DMS53 (cell line): ENCODE data around the gene CARMIL3.
"Not testable (repeated sequence)": the region's sequence is repeated elsewhere in the genome, so short reads cannot be mapped to it uniquely, and the experiment has no call there.

ENCODE experiments used
- DNase-seq: peaks from one replicate; lab custom pipeline; 2025; lab: John Stamatoyannopoulos, UW

Gene CARMIL3, protein sequence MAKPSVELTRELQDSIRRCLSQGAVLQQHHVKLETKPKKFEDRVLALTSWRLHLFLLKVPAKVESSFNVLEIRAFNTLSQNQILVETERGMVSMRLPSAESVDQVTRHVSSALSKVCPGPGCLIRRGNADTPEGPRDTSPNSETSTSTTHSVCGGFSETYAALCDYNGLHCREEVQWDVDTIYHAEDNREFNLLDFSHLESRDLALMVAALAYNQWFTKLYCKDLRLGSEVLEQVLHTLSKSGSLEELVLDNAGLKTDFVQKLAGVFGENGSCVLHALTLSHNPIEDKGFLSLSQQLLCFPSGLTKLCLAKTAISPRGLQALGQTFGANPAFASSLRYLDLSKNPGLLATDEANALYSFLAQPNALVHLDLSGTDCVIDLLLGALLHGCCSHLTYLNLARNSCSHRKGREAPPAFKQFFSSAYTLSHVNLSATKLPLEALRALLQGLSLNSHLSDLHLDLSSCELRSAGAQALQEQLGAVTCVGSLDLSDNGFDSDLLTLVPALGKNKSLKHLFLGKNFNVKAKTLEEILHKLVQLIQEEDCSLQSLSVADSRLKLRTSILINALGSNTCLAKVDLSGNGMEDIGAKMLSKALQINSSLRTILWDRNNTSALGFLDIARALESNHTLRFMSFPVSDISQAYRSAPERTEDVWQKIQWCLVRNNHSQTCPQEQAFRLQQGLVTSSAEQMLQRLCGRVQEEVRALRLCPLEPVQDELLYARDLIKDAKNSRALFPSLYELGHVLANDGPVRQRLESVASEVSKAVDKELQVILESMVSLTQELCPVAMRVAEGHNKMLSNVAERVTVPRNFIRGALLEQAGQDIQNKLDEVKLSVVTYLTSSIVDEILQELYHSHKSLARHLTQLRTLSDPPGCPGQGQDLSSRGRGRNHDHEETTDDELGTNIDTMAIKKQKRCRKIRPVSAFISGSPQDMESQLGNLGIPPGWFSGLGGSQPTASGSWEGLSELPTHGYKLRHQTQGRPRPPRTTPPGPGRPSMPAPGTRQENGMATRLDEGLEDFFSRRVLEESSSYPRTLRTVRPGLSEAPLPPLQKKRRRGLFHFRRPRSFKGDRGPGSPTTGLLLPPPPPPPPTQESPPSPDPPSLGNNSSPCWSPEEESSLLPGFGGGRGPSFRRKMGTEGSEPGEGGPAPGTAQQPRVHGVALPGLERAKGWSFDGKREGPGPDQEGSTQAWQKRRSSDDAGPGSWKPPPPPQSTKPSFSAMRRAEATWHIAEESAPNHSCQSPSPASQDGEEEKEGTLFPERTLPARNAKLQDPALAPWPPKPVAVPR (N-terminal part only)

DNA sequence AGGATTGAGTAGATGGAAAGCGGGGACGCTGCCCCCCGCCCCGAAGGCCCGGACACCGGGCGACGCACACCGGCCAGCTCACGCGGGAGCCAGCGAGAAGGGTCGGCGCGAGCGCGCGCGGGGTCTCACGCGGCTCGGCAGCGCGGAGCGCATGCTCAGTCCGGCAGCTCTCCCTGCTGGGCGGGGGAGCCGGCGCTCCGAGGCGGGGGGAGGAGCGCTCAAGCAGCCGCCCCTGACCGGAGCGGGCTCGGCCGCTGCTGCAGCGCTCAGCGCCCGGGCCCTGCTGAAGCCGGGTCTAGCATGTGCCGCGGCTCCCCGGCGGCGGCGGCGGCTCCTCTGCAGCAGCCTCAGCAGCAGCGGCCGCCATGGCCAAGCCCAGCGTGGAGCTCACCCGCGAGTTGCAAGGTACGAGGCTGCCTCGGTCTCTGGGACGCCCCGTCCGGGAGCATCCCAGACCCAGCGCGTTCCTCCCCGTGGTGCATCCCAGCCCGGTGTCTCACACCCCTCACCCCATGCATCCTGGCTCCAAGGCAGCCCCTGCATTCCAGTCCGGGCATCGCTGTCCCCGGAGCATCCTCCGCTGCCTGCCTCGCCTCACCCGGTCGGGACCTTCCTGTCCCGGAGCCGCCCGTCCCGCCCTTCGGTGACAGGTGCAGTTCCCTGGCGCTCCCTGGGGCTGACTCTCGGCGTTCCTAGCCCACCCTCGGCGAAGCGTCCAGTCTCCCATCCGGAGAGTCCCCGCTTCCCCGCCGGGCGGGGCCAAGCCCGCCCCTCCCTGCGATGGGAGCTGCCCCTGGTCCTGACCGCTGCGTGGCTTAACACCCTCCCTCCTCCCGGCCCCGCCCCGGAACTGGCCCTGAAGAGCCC is at the start of gene CARMIL3:
Gene CARMIL3, plus strand, starts transcription at position 221 of the 867 bp plus-strand sequence. Its CDS starts 145 bp downstream, at position 366.
- DNase-seq = peak; percentile 81

DNA sequence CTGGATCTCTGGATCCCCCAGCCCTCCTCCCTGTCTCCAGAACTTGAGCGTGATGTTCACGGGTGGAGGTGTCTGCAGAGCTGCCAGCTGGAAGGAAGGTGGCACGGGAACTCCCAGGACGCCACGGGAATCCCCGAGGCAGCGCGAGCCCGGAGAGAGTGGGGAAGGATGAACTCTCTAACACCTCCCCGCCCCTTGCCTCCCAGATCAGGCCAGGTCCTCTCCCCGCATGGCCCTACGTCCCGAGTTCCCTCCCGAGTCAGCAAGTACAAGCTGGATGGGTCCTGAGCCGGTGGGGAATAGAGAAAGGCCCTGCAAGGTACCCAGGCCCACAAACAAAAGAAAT is 45.4 kb upstream of the CARMIL3 start:
- peak; percentile 45 for DNase-seq

DNA sequence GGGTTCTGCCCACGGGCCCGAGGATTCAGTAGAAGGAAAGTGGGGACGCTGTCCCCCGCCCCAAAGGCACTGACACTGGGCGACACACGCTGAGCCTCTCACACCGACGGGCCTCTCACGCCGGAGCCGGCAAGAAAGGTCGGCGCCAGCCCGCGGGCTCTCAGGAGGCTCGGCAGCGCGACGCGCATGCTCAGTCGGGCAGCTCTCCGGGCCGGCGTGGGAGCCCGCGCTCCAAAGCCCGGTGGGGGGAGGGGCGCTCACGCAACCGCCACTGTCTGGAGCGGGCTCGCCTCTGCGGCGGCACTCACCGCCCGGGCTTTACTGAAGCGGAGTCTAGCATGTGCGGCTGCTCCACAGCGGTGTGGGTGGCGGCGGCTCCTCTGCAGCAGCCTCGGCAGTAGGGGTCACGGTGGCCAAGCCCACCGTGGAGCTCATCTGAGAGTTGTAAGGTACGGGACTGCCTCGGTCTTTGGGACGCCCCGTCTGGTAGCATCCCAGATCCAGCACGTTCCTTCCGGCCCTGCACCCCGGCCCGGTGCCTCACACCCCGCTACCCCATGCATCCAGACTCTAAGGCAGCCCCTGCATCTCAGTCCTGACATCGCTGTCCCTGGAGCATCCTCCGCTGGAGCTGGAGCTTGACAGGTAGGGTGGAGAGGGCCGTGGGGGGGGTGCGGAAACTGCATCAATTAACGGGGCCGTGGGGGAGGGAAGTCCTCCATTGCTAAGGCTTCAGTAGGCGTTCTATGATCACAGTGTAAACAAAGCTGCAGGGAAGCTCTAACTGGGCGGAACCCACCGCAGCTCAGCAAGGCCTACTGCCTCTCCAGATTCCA is 44.8 kb upstream of the CARMIL3 start:
- peak; percentile 66 for DNase-seq

DNA sequence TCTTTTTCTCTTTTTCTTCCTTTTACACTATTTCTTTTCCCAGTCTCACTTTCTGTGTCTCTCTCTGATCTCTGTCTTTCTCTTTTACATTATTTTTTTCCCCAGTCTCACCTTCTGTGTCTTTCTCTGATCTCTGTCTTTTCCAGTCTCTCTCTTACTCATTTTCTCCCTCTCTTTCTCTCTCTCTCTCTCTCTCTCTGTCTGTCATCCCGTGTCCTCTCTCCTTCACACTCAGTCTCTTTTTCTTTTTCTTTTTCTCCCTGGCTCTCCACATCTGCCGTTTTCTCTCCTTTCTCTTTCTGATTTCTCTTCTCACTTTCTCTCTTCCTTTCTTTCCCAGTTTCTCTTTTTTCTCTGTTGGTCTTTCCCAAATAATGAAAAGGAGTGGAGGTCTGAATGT is 40.8 kb upstream of the CARMIL3 start:
- DNase-seq = no peak

DNA sequence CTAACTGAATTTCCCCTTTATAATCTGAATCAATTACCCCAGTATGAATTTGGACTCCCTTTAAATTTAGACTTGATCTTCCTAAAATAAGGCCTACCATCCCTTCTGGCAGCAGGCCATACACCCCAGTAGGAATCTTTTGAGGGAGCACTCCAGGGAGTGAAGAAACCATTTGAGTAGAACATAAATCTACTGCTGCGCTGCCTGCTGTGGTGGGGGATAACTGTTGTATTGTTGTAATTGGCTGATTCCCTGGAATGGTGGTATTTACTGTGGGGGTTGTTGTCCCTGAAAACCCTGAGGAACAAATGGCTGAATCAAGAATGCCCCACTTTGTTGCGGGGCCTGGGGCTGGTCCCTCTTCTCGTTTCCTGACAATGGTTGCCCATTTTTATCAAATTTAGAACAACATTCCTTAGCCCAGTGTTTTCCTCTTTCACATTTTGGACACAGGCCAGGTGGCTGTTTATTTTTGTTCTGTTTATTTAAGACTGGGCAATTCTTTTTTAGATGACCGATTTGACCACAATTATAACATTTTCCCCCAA is 39.0 kb upstream of the CARMIL3 start:
- DNase-seq = not testable (repeated sequence)

DNA sequence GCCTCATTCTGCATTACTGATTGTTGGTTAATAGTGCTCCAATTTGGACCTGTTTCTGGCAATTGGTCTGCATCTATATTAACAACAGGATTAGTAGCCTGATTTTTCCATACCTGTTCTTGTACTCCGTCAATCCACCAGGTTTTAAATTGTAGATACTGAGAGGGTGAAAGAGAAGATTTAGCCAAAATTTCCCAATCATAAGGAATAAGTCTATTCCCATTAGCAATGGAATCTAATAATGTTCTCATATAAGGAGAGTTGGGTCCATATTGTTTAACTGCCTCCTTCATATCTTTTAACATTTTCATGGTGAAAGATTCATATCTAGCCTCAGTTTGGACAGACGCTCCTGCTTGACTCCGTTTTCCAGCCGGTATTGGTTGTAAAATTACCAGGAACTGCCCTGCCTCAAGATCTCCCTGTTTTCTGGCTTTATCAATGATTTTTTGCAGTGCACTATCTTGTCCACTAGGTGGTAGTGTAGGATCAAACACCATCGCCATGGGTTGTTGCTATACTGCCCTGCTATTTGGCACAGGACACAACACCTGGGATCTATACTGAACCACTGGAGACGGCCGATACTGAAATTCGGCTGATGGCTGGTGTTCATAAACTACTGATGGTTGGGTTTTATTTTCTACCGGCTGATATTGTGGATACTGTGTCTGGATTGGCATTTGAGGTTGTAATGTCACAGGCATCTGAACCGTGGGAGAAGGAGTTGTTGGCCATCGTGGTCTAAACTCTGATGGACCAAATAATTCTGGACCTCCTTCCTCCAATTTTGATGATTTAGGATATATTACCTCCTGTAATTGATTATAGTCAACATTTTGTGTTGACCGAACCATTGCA is 37.9 kb upstream of the CARMIL3 start:
- DNase-seq = peak; percentile 79

DNA sequence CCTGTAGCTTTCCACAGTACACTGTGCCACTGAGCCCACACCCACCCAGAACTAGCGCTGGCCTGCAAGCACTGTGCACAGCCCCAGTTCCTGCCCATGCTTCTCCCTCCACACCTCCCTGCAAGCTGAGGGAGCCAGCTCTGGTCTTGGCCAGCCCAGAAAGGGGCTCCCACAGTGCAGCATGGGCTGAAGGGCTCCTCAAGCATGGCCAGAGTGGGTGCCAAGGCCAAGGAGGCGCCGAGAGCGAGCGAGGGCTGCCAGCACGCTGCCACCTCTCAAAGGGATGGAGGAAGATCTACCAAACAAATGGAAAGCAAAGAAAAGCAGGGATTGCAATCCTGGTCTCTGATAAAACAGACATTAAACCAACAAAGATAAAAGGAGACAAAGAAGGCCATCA is 36.1 kb upstream of the CARMIL3 start:
- not testable (repeated sequence) for DNase-seq

DNA sequence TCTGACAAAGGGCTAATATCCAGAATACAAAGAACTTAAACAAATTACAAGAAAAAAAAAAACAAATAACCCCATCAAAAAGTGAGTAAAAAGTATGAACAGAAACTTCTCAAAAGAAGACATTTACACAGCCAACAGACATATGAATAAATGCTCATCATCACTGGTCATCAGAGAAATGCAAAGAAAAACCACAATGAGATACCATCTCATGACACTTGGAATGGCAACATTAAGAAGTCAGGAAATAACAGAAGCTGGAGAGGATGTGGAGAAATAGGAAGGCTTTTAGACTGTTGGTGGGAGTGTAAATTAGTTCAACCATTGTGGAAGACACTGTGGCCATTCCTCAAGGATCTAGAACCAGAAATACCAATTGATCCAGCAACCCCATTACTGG is 32.8 kb upstream of the CARMIL3 start:
- not testable (repeated sequence) for DNase-seq

DNA sequence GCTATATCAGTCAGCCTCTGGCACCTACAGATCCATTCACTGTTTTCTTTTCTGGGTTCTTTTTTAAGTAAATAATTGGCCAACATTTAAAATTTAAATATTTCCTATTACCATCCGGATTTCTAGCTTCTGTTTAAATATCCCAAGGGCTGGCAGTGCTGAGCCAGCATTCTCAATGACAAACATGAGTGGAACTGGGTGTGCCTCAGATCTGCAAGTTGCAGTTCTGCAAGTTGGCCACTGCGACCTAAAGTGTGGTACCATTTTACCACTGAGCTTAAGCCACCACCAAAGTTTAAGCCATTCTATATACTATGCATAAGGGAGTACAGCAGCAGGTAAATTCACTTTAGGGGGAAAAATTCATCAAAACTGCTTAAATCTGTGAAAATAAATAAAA is 31.9 kb upstream of the CARMIL3 start:
- DNase-seq = not testable (repeated sequence)

DNA sequence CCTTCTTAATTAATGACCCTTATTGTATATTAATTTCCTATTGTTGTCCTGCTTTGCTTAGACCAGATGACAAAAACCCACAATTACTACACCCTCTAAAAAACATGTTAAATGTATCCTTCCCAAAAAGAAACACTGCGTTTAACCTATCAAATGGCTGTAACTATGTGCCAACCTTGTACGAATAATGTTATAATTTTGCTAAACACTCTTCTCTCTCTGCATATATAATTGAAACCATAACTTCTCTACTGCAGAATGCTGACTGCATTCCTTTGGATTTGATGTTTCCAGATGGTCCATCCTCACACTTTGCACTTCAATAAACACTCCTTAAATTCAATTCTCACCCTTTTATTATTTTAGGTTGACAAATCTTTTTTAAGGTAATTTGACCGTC is 31.3 kb upstream of the CARMIL3 start:
- DNase-seq = not testable (repeated sequence)

DNA sequence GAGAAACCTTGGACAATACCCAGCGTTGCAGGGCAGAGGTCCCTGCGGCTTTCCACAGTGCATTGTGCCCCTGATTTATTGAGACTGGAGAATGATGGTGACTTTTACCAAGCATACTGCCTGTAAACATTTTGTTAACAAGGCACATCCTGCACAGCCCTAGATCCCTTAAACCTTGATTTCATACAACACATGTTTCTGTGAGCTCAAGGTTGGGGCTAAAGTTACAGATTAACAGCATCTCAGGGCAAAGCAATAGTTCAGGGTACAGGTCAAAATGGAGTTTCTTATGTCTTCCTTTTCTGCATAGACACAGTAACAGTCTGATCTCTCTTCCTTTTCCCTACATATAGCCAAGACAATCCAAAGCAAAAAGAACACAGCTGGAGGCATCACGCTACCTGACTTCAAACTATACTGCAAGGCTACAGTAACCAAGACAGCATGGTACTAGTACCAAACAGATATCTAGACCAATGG is 26.8 kb upstream of the CARMIL3 start:
- not testable (repeated sequence) for DNase-seq

DNA sequence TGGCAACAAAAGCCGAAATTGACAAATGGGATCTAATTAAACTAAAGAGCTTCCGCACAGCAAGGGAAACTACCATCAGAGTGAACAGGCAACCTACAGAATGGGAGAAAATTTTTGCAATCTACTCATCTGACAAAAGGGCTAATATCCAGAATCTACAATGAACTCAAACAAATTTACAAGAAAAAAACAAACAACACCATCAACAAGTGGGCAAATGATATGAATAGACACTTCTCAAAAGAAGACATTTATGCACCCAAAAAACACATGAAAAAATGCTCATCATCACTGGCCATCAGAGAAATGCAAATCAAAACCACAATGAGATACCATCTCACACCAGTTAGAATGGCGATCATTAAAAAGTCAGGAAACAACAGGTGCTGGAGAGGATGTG is 22.1 kb upstream of the CARMIL3 start:
- DNase-seq = not testable (repeated sequence)

DNA sequence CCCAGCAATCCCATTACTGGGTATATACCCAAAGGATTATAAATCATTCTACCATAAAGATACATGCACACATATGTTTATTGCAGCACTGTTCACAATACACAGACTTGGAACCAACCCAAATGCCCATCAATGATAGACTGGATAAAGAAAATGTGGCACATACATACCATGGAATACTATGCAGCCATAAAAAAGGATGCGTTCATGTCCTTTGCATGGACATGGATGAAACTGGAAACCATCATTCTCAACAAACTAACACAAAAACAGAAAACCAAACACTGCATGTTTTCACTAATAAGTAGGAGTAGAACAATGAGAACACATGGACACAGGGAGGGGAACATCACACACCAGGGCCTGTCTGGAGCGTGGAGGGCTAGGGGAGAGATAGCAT is 20.5 kb upstream of the CARMIL3 start:
- not testable (repeated sequence) for DNase-seq

DNA sequence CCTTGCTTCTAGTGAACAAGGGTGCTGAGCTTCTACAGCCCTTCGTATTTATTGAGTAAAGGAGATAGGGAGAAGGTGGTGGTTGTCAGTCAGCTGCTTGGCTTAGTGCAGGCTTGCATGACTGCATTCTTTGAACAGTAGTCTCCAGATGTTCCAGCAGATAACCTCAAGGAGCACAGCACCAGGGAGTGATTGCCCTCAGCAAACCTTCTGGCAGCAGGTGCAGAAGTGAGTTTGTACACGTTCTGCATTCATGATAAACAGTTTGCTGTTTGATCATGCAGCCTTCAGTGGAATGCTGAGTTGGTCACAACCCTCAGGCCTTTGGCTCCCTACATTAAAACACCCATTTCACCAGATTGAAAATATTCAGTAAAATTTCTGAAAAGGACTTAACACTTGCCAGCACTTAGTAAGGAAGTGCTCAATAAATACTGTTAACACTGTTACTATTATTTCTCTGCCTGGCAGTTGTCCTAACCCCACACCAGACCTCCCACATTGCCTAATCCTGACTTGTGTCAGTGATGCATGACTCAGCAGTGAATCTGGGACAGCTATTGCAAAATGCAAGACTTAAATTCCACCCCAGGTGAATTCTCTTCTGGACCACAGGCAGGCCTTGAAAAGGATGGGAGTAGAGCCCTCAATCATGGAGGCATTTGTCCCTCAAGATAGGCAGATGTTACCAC is 18.9 kb upstream of the CARMIL3 start:
- DNase-seq = peak; percentile 5

DNA sequence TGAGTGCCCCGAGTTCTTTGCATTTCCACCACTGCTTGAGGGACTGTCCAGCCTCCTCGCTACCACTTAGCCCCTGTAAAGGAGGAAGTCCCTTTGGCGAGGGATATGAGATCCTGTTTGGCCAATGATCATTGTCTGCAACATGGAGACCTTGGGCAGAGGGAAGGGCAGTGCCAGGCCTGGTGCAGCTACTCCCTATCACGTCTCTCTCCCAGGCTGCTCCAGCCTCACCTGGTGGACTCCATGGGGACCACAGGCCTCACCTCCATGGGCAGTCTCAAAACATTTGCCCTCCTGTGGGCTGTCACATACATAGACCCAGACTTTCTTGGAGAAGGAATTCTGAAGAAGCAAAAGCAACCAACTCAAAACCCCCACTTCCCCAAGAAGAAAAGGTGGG is 16.0 kb upstream of the CARMIL3 start:
- DNase-seq = peak; percentile 46

DNA sequence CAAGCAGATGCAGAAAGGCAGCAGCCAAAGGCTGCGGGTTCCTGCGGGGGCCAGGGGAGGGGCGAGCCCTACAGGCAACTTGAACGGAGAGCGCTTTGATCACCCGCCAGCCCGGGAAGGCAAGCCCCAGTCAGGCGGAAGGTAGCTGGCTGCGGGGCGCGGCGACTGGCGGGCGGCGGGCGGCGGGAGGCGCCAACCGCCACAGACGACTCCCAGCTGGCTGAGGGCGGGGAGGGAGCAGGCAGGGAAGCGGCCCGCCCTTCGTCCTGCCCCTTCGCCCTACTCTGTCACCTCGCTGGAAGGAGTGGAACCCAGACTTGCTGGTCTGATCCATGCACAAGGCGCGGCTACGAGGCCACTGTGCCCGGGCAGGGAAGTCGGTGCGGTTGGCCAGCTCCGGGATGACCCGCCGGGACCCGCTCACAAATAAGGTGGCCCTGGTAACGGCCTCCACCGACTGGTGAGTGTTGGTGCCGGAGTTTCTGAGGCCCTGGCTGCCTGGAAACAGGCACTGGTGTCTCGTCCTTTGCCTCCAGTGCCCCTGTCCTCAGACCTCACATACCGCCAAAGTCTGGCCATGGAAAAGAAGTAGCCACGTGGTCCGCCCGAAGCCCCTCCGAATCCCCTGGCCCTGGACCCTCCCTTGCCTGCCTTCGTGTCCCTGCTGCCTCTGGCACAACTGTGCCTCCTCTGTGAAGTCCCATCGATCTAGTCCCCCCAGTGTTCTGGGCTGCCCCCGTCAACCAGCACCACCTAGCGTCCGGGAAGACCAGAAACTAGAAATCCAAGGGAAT is 15.4 kb upstream of the CARMIL3 start:
- peak; percentile 90 for DNase-seq

DNA sequence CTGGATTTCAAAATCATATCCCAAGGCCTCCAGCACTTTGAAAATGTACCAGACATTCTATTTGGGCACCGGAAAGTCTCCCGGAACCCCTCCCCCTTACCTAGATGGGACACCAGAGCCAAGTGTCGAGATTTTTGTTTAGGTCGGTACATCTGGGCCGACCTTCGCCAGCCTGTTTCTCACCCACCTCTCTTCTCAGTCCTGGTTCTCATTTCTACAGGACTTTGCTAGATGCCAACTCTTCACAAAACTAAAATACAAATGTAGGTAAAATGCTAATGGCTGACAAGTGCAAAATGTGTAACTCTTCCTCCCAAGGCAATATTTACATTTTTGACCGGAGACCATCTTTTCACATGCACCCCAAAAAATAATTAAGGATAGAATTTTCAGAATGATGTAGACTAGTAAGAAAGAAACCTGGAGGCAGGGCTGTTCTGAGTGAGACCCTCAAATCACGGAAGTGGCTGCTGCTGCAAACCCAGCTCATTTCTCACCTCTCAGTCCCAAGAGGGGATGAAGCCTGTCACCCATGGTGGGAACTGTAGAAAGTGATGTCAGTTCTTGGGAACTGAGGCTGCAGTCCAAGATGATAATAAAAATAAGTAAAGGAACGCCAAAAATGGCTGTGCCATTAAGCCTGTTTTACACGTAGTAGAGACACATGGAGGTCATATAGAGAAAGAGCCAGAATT is 14.7 kb upstream of the CARMIL3 start:
- DNase-seq = not testable (repeated sequence)
